ENCODE results near the gene COL9A3. TPM values are rescaled to one million over a fixed set of nuclear protein-coding genes. Genes with fewer than 3 reads are reported as not detected.
A peak's percentile ranks its signal among the peaks of the same experiment; 100 is the strongest.

Gene COL9A3
- total RNA-seq, 1 donor, result not detected

GRCh38 chr20:62779417-62779685, 37.5 kb upstream of the COL9A3 start:
- no peak overlapping the region for H3K4me2 ChIP-seq (ENCODE audit: insufficient read depth, low read length)
- H3K9me3 ChIP-seq (ENCODE audit: low read depth, low read length), result no peaks in the 10 kb centered on the region
- no peaks in the 10 kb centered on the region for H3K36me3 ChIP-seq (ENCODE audit: insufficient read depth, low read length)
- DNase-seq (ENCODE audit: insufficient read length, low spot score, missing footprints), result no peak
- H3K27ac ChIP-seq (ENCODE audit: low read depth, low read length), result no peak overlapping the region
- no peak overlapping the region for H2AFZ ChIP-seq (ENCODE audit: low read length)
- no peaks in the 10 kb centered on the region for H3K4me1 ChIP-seq (ENCODE audit: insufficient read depth, low read length)
- no peaks in the 10 kb centered on the region for H3K79me2 ChIP-seq (ENCODE audit: insufficient read depth, low read length)
- H4K20me1 ChIP-seq (ENCODE audit: insufficient read depth, low read length), result no peaks in the 10 kb centered on the region
- no peak for TF ChIP-seq CTCF (IDR thresholded peaks at IDR 0.05; ENCODE audit: extremely low read depth, low read depth, low read length)
- no peak overlapping the region for H3K4me3 ChIP-seq (ENCODE audit: insufficient read depth, low read length)
- H3K27me3 ChIP-seq (ENCODE audit: insufficient read depth, low read length), result peaks cover 3% of the 10 kb centered on the region

GRCh38 chr20:62780204-62780603, 36.6 kb upstream of the COL9A3 start:
- H3K27ac ChIP-seq (ENCODE audit: low read depth, low read length), result no peak overlapping the region
- no peak overlapping the region for H3K4me2 ChIP-seq (ENCODE audit: insufficient read depth, low read length)
- H4K20me1 ChIP-seq (ENCODE audit: insufficient read depth, low read length), result no peaks in the 10 kb centered on the region
- no peak for DNase-seq (ENCODE audit: insufficient read length, low spot score, missing footprints)
- no peaks in the 10 kb centered on the region for H3K79me2 ChIP-seq (ENCODE audit: insufficient read depth, low read length)
- H3K9me3 ChIP-seq (ENCODE audit: low read depth, low read length), result no peaks in the 10 kb centered on the region
- H3K36me3 ChIP-seq (ENCODE audit: insufficient read depth, low read length), result no peaks in the 10 kb centered on the region
- TF ChIP-seq CTCF (IDR thresholded peaks at IDR 0.05; ENCODE audit: extremely low read depth, low read depth, low read length), result no peak
- H2AFZ ChIP-seq (ENCODE audit: low read length), result no peak overlapping the region
- no peak overlapping the region for H3K4me3 ChIP-seq (ENCODE audit: insufficient read depth, low read length)
- H3K27me3 ChIP-seq (ENCODE audit: insufficient read depth, low read length), result peaks cover 3% of the 10 kb centered on the region
- H3K4me1 ChIP-seq (ENCODE audit: insufficient read depth, low read length), result no peaks in the 10 kb centered on the region

- no peaks in the 10 kb centered on the region for H3K9me3 ChIP-seq (ENCODE audit: low read depth, low read length)
- H3K4me1 ChIP-seq (ENCODE audit: insufficient read depth, low read length), result no peaks in the 10 kb centered on the region
- no peaks in the 10 kb centered on the region for H4K20me1 ChIP-seq (ENCODE audit: insufficient read depth, low read length)
- H2AFZ ChIP-seq (ENCODE audit: low read length), result no peak overlapping the region
- no peaks in the 10 kb centered on the region for H3K36me3 ChIP-seq (ENCODE audit: insufficient read depth, low read length)
- no peaks in the 10 kb centered on the region for H3K79me2 ChIP-seq (ENCODE audit: insufficient read depth, low read length)
- no peak for TF ChIP-seq CTCF (IDR thresholded peaks at IDR 0.05; ENCODE audit: extremely low read depth, low read depth, low read length)
- no peak for DNase-seq (ENCODE audit: insufficient read length, low spot score, missing footprints)
- H3K27me3 ChIP-seq (ENCODE audit: insufficient read depth, low read length), result peaks cover 3% of the 10 kb centered on the region
- no peak overlapping the region for H3K4me2 ChIP-seq (ENCODE audit: insufficient read depth, low read length)
- no peak overlapping the region for H3K27ac ChIP-seq (ENCODE audit: low read depth, low read length)
- H3K4me3 ChIP-seq (ENCODE audit: insufficient read depth, low read length), result no peak overlapping the region
Measured at GRCh38 chr20:62780696-62781095, 36.2 kb upstream of the COL9A3 start.

- Histone ChIP-seq H3K27me3 (ENCODE audit: insufficient read depth, low read length) (peaks cover 9% of the 10 kb centered on the region), H3K36me3 (ENCODE audit: insufficient read depth, low read length) (no peaks in the 10 kb centered on the region), H3K9me3 (ENCODE audit: low read depth, low read length) (no peaks in the 10 kb centered on the region), H3K4me1 (ENCODE audit: insufficient read depth, low read length) (no peaks in the 10 kb centered on the region), H3K4me2 (ENCODE audit: insufficient read depth, low read length) (no peak overlapping the region), H3K79me2 (ENCODE audit: insufficient read depth, low read length) (no peaks in the 10 kb centered on the region), H3K27ac (ENCODE audit: low read depth, low read length) (no peak overlapping the region), H3K4me3 (ENCODE audit: insufficient read depth, low read length) (no peak overlapping the region), H2AFZ (ENCODE audit: low read length) (no peak overlapping the region), H4K20me1 (ENCODE audit: insufficient read depth, low read length) (no peaks in the 10 kb centered on the region)
- DNase-seq (ENCODE audit: insufficient read length, low spot score, missing footprints), result no peak
- TF ChIP-seq CTCF (IDR thresholded peaks at IDR 0.05; ENCODE audit: extremely low read depth, low read depth, low read length), result peak; percentile 27
Measured at GRCh38 chr20:62782149-62782892, 34.5 kb upstream of the COL9A3 start.
